WERI-Rb-1 (cell line): ENCODE measurements around the gene UBR3.

Experiments
- DNase-seq: peaks from one replicate; pipeline ENCODE4 v3.0.0-alpha.2; 2020
- H3K27ac ChIP-seq: fragments of 250-450 bp; sonication (Bioruptor Pico); 2 replicates; pipeline ENCODE4 v1.5.1; 2020; ENCODE audit warnings: mild to moderate bottlenecking, moderate library complexity
- H3K27me3 ChIP-seq: fragments of 250-450 bp; sonication (Bioruptor Pico); 2 replicates; pipeline ENCODE4 v1.5.1; 2021; ENCODE audit warnings: mild to moderate bottlenecking, low read depth, moderate library complexity; ENCODE audit not compliant: insufficient read depth, severe bottlenecking
- H3K36me3 ChIP-seq: fragments of 250-450 bp; sonication (Bioruptor Pico); 2 replicates; pipeline ENCODE4 v1.5.1; 2020; ENCODE audit warnings: mild to moderate bottlenecking, moderate library complexity
- H3K4me3 ChIP-seq: 2 replicates; pipeline ENCODE4 v1.5.1; 2011; ENCODE audit warnings: low read depth, mild to moderate bottlenecking, control low read depth, low read length
- H3K9me3 ChIP-seq: fragments of 250-450 bp; sonication (Bioruptor Pico); 2 replicates; pipeline ENCODE4 v1.5.1; 2021; ENCODE audit warnings: mild to moderate bottlenecking, moderate library complexity; ENCODE audit not compliant: severe bottlenecking
- CTCF ChIP-seq: IDR thresholded peaks from 2 replicates; pipeline ENCODE4 v1.5.1; 2011; ENCODE audit warnings: low read depth, mild to moderate bottlenecking, control low read depth, inconsistent platforms, low read length

Gene UBR3

GRCh38 chr2:170034596-170034995, 207.3 kb downstream of the UBR3 start:
- no peak for DNase-seq
- no peak for TF ChIP-seq CTCF
- H3K27me3 ChIP-seq = no peaks in the 10 kb centered on the region
- no peak overlapping the region for H3K27ac ChIP-seq
- peaks cover 7% of the 10 kb centered on the region for H3K36me3 ChIP-seq
- no peaks in the 10 kb centered on the region for H3K9me3 ChIP-seq
- H3K4me3 ChIP-seq = no peak overlapping the region

GRCh38 chr2:170038734-170039133, 211.5 kb downstream of the UBR3 start:
- no peak for DNase-seq
- Histone ChIP-seq H3K27me3 (no peaks in the 10 kb centered on the region), H3K4me3 (no peak overlapping the region), H3K36me3 (no peaks in the 10 kb centered on the region), H3K27ac (no peak overlapping the region), H3K9me3 (no peaks in the 10 kb centered on the region)
- TF ChIP-seq CTCF = no peak

- DNase-seq = no peak
- no peak overlapping the region for H3K27ac ChIP-seq
- no peaks in the 10 kb centered on the region for H3K36me3 ChIP-seq
- TF ChIP-seq CTCF = no peak
- no peaks in the 10 kb centered on the region for H3K9me3 ChIP-seq
- no peaks in the 10 kb centered on the region for H3K27me3 ChIP-seq
- no peak overlapping the region for H3K4me3 ChIP-seq
Measured at GRCh38 chr2:170039401-170040172, 212.3 kb downstream of the UBR3 start.

GRCh38 chr2:170044751-170045478, 217.7 kb downstream of the UBR3 start:
- TF ChIP-seq CTCF = no peak
- Histone ChIP-seq H3K4me3 (no peak overlapping the region), H3K36me3 (no peaks in the 10 kb centered on the region), H3K9me3 (no peaks in the 10 kb centered on the region), H3K27ac (no peak overlapping the region), H3K27me3 (no peaks in the 10 kb centered on the region)
- DNase-seq = no peak

- no peaks in the 10 kb centered on the region for H3K9me3 ChIP-seq
- H3K27me3 ChIP-seq = no peaks in the 10 kb centered on the region
- DNase-seq = no peak
Measured at GRCh38 chr2:170047331-170048065, 220.2 kb downstream of the UBR3 start.

More at GRCh38 chr2:170047331-170048065, 220.2 kb downstream of the UBR3 start:
- Histone ChIP-seq H3K36me3 (no peaks in the 10 kb centered on the region; the same call in 1 of the 2 replicates), H3K4me3 (no peak overlapping the region), H3K27ac (no peak overlapping the region)
- no peak for TF ChIP-seq CTCF
